H1 (cell line): ENCODE results near the gene PLEKHM3. TPM values are rescaled to one million over a fixed set of nuclear protein-coding genes. Genes with fewer than 3 reads are reported as not detected.
A peak's percentile ranks its signal among the peaks of the same experiment; 100 is the strongest.

Source experiments
- CTCF ChIA-PET: fragments of 300-600 bp; sonication (Branson Sonifier 250); formaldehyde crosslinking; loops from one replicate; lab custom pipeline; 2021; ENCODE audit not compliant: partially characterized antibody; lab: Charles Lee
- POLR2A ChIA-PET: fragments of 300-600 bp; sonication (Branson Sonifier 250); formaldehyde crosslinking; loops from one replicate; lab custom pipeline; 2021; ENCODE audit warnings: inconsistent platforms; ENCODE audit not compliant: partially characterized antibody; lab: Charles Lee
- DNase-seq, 2 experiments: peaks; one replicate each; pipeline versions ENCODE4 v3.0.0 to v3.0.0-alpha.2; 2010 to 2022; ENCODE audit warnings: low spot score in 2 of 2, low read depth in 1 of 2, mixed read lengths in 1 of 2
- FAIRE-seq: peaks from 2 replicates; lab custom pipeline; 2011; peaks lifted over from hg19 to GRCh38; lab: Jason Lieb, UNC
- H2AFZ ChIP-seq: 2 replicates; pipeline ENCODE4 v1.8.1; 2012; ENCODE audit warnings: low read length, inconsistent platforms
- H2AK5ac ChIP-seq: 2 replicates; pipeline ENCODE4 v1.6.1; 2013; ENCODE audit warnings: low read depth, low read length
- H2BK120ac ChIP-seq: replicated peaks from 2 replicates; pipeline ENCODE3; 2013; ENCODE audit warnings: low read depth, low read length, inconsistent platforms
- H2BK12ac ChIP-seq: 2 replicates; pipeline ENCODE4 v1.6.1; 2013; ENCODE audit warnings: low read depth, low read length
- H2BK15ac ChIP-seq: 2 replicates; pipeline ENCODE4 v1.6.1; 2013; ENCODE audit warnings: low read length
- H2BK20ac ChIP-seq: 2 replicates; pipeline ENCODE4 v1.6.1; 2013; ENCODE audit warnings: low read length
- H2BK5ac ChIP-seq: 2 replicates; pipeline ENCODE4 v1.6.1; 2013; ENCODE audit warnings: low read depth, low read length
- H3K14ac ChIP-seq: 2 replicates; pipeline ENCODE4 v1.6.1; 2013; ENCODE audit warnings: inconsistent platforms; ENCODE audit not compliant: insufficient read length
- H3K18ac ChIP-seq: 2 replicates; pipeline ENCODE4 v1.6.1; 2013; ENCODE audit warnings: low read length; ENCODE audit errors: extremely low read depth
- H3K23ac ChIP-seq: 2 replicates; pipeline ENCODE4 v1.6.1; 2013; ENCODE audit warnings: inconsistent platforms; ENCODE audit not compliant: insufficient read length
- H3K23me2 ChIP-seq: 2 replicates; pipeline ENCODE4 v1.6.1; 2013; ENCODE audit warnings: low read depth, low read length
- H3K27ac ChIP-seq: 2 replicates; pipeline ENCODE4 v1.6.1; 2011; ENCODE audit warnings: low read depth, low read length, inconsistent platforms
- H3K27me3 ChIP-seq, 4 experiments: replicated peaks in 1 of 4; 1 replicate in 1 of 4; 2 replicates in 3 of 4; pipeline versions ENCODE4 v1.6.1 to v1.8.1; 2011 to 2013; ENCODE audit warnings: low read length in 3 of 4, mild to moderate bottlenecking in 3 of 4, inconsistent platforms in 2 of 4, mixed read lengths in 2 of 4, moderate library complexity in 1 of 4; ENCODE audit not compliant: control insufficient read depth in 3 of 4, insufficient read depth in 3 of 4; ENCODE audit errors: extremely low read depth in 1 of 4
- H3K36me3 ChIP-seq, 4 experiments: 2 replicates each; pipeline versions ENCODE4 v1.6.1 to v1.8.1; 2011 to 2013; ENCODE audit warnings: mild to moderate bottlenecking in 4 of 4, low read length in 3 of 4, moderate library complexity in 2 of 4, control low read depth in 1 of 4, inconsistent platforms in 1 of 4; ENCODE audit not compliant: insufficient read depth in 4 of 4, control insufficient read depth in 2 of 4
- H3K4ac ChIP-seq: replicated peaks from 2 replicates; pipeline ENCODE3; 2013; ENCODE audit warnings: low read length, low read depth, mixed read lengths, inconsistent platforms; ENCODE audit not compliant: insufficient read length
- H3K4me1 ChIP-seq, 4 experiments: replicated peaks in 1 of 4; 1 replicate in 1 of 4; 2 replicates in 3 of 4; pipeline versions ENCODE4 v1.6.1 to v1.8.1; 2011 to 2013; ENCODE audit warnings: low read length in 3 of 4, inconsistent platforms in 2 of 4, mixed read lengths in 1 of 4; ENCODE audit not compliant: insufficient read depth in 4 of 4, control insufficient read depth in 3 of 4
- H3K4me2 ChIP-seq, 2 experiments: 2 replicates each; pipeline versions ENCODE4 v1.6.1 to v1.8.1; 2011 to 2013; ENCODE audit warnings: low read depth in 2 of 2, low read length in 2 of 2, control low read depth in 1 of 2, inconsistent platforms in 1 of 2, mild to moderate bottlenecking in 1 of 2; ENCODE audit not compliant: insufficient read depth in 1 of 2
- H3K4me3 ChIP-seq, 4 experiments: fragments of 200-600, 300-600 bp in 1 of 4; sonication (generic), shearing (Covaris generic), sonication (Bioruptor Twin) in 1 of 4; 2 replicates each; pipeline versions ENCODE4 v1.5.1 to v1.8.1; 2011 to 2016; ENCODE audit warnings: low read length in 4 of 4, low read depth in 3 of 4, control low read depth in 2 of 4, inconsistent platforms in 2 of 4, mild to moderate bottlenecking in 2 of 4, mixed read lengths in 1 of 4, moderate library complexity in 1 of 4; ENCODE audit not compliant: insufficient read depth in 2 of 4; ENCODE audit errors: extremely low read depth in 1 of 4
- H3K56ac ChIP-seq: replicated peaks from 2 replicates; pipeline ENCODE3; 2013; ENCODE audit warnings: low read depth, mild to moderate bottlenecking, mixed read lengths, low read length, inconsistent platforms; ENCODE audit not compliant: insufficient read length
- H3K79me1 ChIP-seq: 2 replicates; pipeline ENCODE4 v1.6.1; 2013; ENCODE audit warnings: low read depth, low read length, control low read depth
- H3K79me2 ChIP-seq, 2 experiments: 2 replicates each; pipeline versions ENCODE4 v1.6.1 to v1.8.1; 2012 to 2013; ENCODE audit warnings: low read length in 2 of 2, mild to moderate bottlenecking in 2 of 2, inconsistent platforms in 1 of 2; ENCODE audit not compliant: insufficient read depth in 2 of 2, control insufficient read depth in 1 of 2
- H3K9ac ChIP-seq, 4 experiments: replicated peaks in 1 of 4; 1 replicate in 1 of 4; 2 replicates in 3 of 4; pipeline versions ENCODE4 v1.6.1 to v1.8.1; 2011 to 2013; ENCODE audit warnings: low read depth in 3 of 4, low read length in 3 of 4, control low read depth in 2 of 4, mild to moderate bottlenecking in 2 of 4, moderate library complexity in 2 of 4, inconsistent platforms in 1 of 4; ENCODE audit errors: extremely low read depth in 1 of 4
- H3K9me3 ChIP-seq, 2 experiments: 2 replicates each; pipeline versions ENCODE4 v1.6.1 to v1.8.1; 2012 to 2013; ENCODE audit warnings: mild to moderate bottlenecking in 2 of 2, moderate library complexity in 2 of 2, control low read depth in 1 of 2, inconsistent platforms in 1 of 2, low read depth in 1 of 2, low read length in 1 of 2, mixed read lengths in 1 of 2; ENCODE audit not compliant: insufficient read depth in 2 of 2
- H4K20me1 ChIP-seq, 2 experiments: replicated peaks in 1 of 2; 2 replicates each; pipeline versions ENCODE3 to v1.8.1; 2011 to 2013; ENCODE audit warnings: inconsistent platforms in 2 of 2, low read length in 2 of 2, mild to moderate bottlenecking in 1 of 2; ENCODE audit not compliant: insufficient read depth in 2 of 2, control insufficient read depth in 1 of 2
- H4K5ac ChIP-seq: 2 replicates; pipeline ENCODE4 v1.6.1; 2013; ENCODE audit warnings: low read length, low read depth, mixed read lengths, inconsistent platforms; ENCODE audit not compliant: insufficient read length
- H4K8ac ChIP-seq: 2 replicates; pipeline ENCODE4 v1.8.0; 2013; ENCODE audit warnings: mild to moderate bottlenecking, moderate library complexity, low read length, inconsistent platforms; ENCODE audit not compliant: insufficient read depth; ENCODE audit errors: extremely low read depth
- H4K91ac ChIP-seq: replicated peaks from 2 replicates; pipeline ENCODE3; 2013; ENCODE audit warnings: low read length, mixed read lengths, inconsistent platforms; ENCODE audit not compliant: insufficient read length
- BACH1 ChIP-seq: IDR thresholded peaks from 2 replicates; pipeline ENCODE4 v1.6.1; 2012; ENCODE audit warnings: low read length, improper control_type of control experiment
- CBX5 ChIP-seq: fragments of 300-800, 300-1000 bp; sonication (generic); IDR thresholded peaks from 2 replicates; pipeline ENCODE4 v1.7.1; 2016; ENCODE audit warnings: antibody characterized with exemption, low read length, low read depth
- CHD1 ChIP-seq: IDR thresholded peaks from 2 replicates; pipeline ENCODE4 v1.6.1; 2012; ENCODE audit warnings: low read depth, low read length, improper control_type of control experiment
- HDAC2 ChIP-seq, 2 experiments: fragments of 300-600 bp in 1 of 2; sonication (generic) in 1 of 2; IDR thresholded peaks; 2 replicates each; pipeline ENCODE4 v1.6.1; 2011 to 2012; ENCODE audit warnings: low read depth in 2 of 2, low read length in 2 of 2, mild to moderate bottlenecking in 2 of 2, moderate library complexity in 2 of 2, borderline replicate concordance in 1 of 2, inconsistent platforms in 1 of 2
- RAD21 ChIP-seq, 2 experiments: IDR thresholded peaks in 1 of 2; conservative IDR thresholded peaks in 1 of 2; 2 replicates each; pipeline ENCODE4 v1.6.1; 2011; ENCODE audit warnings: low read depth in 2 of 2, low read length in 2 of 2, improper control_type of control experiment in 1 of 2, inconsistent platforms in 1 of 2, mild to moderate bottlenecking in 1 of 2, moderate library complexity in 1 of 2
- RBBP5 ChIP-seq: IDR thresholded peaks from 2 replicates; pipeline ENCODE4 v1.7.1; 2012; ENCODE audit warnings: low read depth, mild to moderate bottlenecking, inconsistent platforms, low read length, moderate library complexity, borderline replicate concordance
- SIX5 ChIP-seq: IDR thresholded peaks from 2 replicates; pipeline ENCODE4 v1.6.1; 2011; ENCODE audit warnings: mild to moderate bottlenecking, low read depth, low read length
- SP4 ChIP-seq: IDR thresholded peaks from 2 replicates; pipeline ENCODE4 v1.6.1; 2012; ENCODE audit warnings: low read length, inconsistent platforms
- SRF ChIP-seq: IDR thresholded peaks from 2 replicates; pipeline ENCODE4 v1.6.1; 2011; ENCODE audit warnings: mild to moderate bottlenecking, low read depth, low read length, moderate library complexity
- TAF1 ChIP-seq: IDR thresholded peaks from 2 replicates; pipeline ENCODE4 v1.6.1; 2011; ENCODE audit warnings: mild to moderate bottlenecking, low read depth, low read length
- ZNF274 ChIP-seq: IDR thresholded peaks from 2 replicates; pipeline ENCODE4 v1.7.0; 2012; ENCODE audit warnings: low read length, borderline replicate concordance; ENCODE audit errors: extremely low read depth
- WGBS, 2 experiments: shearing (Covaris generic) in 1 of 2; methylation state at CpG; one replicate each; pipeline versions ENCODE4 v1.1.6 to v1.1.7; 2013 to 2015; ENCODE audit warnings: low lambda C conversion rate in 2 of 2, mixed read lengths in 2 of 2, inconsistent platforms in 1 of 2, low coverage in 1 of 2, missing lambda C conversion rate in 1 of 2; ENCODE audit not compliant: insufficient replicate concordance in 2 of 2, insufficient coverage in 1 of 2, insufficient read length in 1 of 2; ENCODE audit errors: extremely low coverage in 1 of 2, missing lambda C conversion rate in 1 of 2; 5-methylcytosine and 5-hydroxymethylcytosine counted together
- polyA plus RNA-seq, 7 experiments: library from polyadenylated mRNA; depleted of rRNA in 3 of 7; stranded (reverse) in 5 of 7; unstranded in 2 of 7; fragments of >200 nt in 5 of 7; fragments of 200-250 nt in 2 of 7; gene quantifications; 1 replicate in 5 of 7; 2 replicates in 1 of 7; 4 replicates in 1 of 7; pipeline versions ENCODE4 v1.2.1 to v1.2.3, GENCODE V29; 2011 to 2013; ENCODE audit warnings: missing spikeins in 2 of 7, mixed read lengths in 2 of 7
- total RNA-seq: library from RNA; stranded (reverse); fragmentation: NEBNext Ultra II Directional; extraction: Animal tissue kit (Norgen Biotek cat#: 25700); gene quantifications from 2 replicates; pipeline ENCODE4 v1.2.1, GENCODE V29; 2021

The PLEKHM3 gene
- total and polyA plus RNA-seq, 2 of the 8 experiments (the other 6 are each of a cell fraction or from before 2014, with no cell fraction given): 2.3 to 5.8 TPM

- peak overlapping the region; percentile 98 for H2AK5ac ChIP-seq
- peak overlapping the region; percentile 88; the same call in 1 of the 2 replicates for H2BK15ac ChIP-seq
- H3K9me3 ChIP-seq: no peaks in the 10 kb centered on the region
- FAIRE-seq (no peak), DNase-seq (no peak)
- H3K4ac ChIP-seq: peak overlapping the region; percentile 2
- H4K8ac ChIP-seq: no peak overlapping the region
- H2AFZ ChIP-seq: peak overlapping the region; percentile 10; the same call in 1 of the 2 replicates
- peak overlapping the region; percentile 75 for H2BK120ac ChIP-seq
- peak overlapping the region; percentile 98 for H2BK12ac ChIP-seq
- H2BK5ac ChIP-seq: peak overlapping the region; percentile 99
- peak overlapping the region; percentile 100 for H2BK20ac ChIP-seq
- H3K4me3 ChIP-seq: no peak overlapping the region
- no peak overlapping the region for H3K56ac ChIP-seq
- peak overlapping the region; percentile 7 to 65; a peak in 2 of 4 replicates for H3K4me2 ChIP-seq
- ChIA-PET CTCF (interaction anchor here (0.5 to 3.7 kb wide), 11 partner anchors 9 to 276 kb away, joined by 3 to 21 read pairs (median 4); no protein-coding TSS in a partner anchor), POLR2A (interaction anchor here (0.6 to 3.5 kb wide), 9 partner anchors 9 to 50 kb away, joined by 3 to 21 read pairs (median 7); partner anchors contain the start of gene FZD5)
- H3K27me3 ChIP-seq: no peaks in the 10 kb centered on the region
- H3K9ac ChIP-seq: no peak overlapping the region
- TF ChIP-seq SRF (no peak), CHD1 (no peak), RBBP5 (no peak), ZNF274 (no peak), HDAC2 (IDR thresholded peaks at IDR 0.05; ENCODE audit: borderline replicate concordance in 1 of 2, low read depth in 2 of 2, low read length in 2 of 2) (no peak), SIX5 (no peak), RAD21 (IDR thresholded peaks at IDR 0.05 in 1 of 2, conservative IDR thresholded peaks at IDR 0.05 in 1 of 2; ENCODE audit: low read depth in 2 of 2, low read length in 2 of 2) (no peak), BACH1 (no peak), TAF1 (no peak), SP4 (no peak), CBX5 (no peak)
- H3K23me2 ChIP-seq: 0 out of 2 replicates have a peak, but pooled peaks cover 2% of the 10 kb centered on the region
- peak overlapping the region; percentile 75 for H4K91ac ChIP-seq
- H3K36me3 ChIP-seq: no peaks in the 10 kb centered on the region
- H3K14ac ChIP-seq: no peak overlapping the region
- H4K20me1 ChIP-seq: no peaks in the 10 kb centered on the region
- peak overlapping the region; percentile 48 for H3K27ac ChIP-seq
- peak overlapping the region; percentile 96 for H3K18ac ChIP-seq
- no peaks in the 10 kb centered on the region for H3K79me2 ChIP-seq
- H4K5ac ChIP-seq: peak overlapping the region; percentile 1
- WGBS, 2 experiments: 60% methylated on average over 4 of the region's 4 CpGs; no CpG with 5 or more reads in 1 of the 2 experiments
- H3K23ac ChIP-seq: no peak overlapping the region
- peaks cover 6 to 33% (median 25%) of the 10 kb centered on the region in 4 experiments; a peak in 6 of 7 replicates for H3K4me1 ChIP-seq
- no peaks in the 10 kb centered on the region for H3K79me1 ChIP-seq
Measured at GRCh38 chr2:207810200-207810788, 215.0 kb downstream of the PLEKHM3 start.
